ENCODE data around the gene ARHGEF25. TPM values are rescaled to one million over a fixed set of nuclear protein-coding genes. Genes with fewer than 3 reads are reported as not detected.

Gene ARHGEF25
- total and polyA plus RNA-seq, 2 of the 4 experiments (the other 2 are of a cell fraction) = 6.3 to 17.9 TPM

DNA sequence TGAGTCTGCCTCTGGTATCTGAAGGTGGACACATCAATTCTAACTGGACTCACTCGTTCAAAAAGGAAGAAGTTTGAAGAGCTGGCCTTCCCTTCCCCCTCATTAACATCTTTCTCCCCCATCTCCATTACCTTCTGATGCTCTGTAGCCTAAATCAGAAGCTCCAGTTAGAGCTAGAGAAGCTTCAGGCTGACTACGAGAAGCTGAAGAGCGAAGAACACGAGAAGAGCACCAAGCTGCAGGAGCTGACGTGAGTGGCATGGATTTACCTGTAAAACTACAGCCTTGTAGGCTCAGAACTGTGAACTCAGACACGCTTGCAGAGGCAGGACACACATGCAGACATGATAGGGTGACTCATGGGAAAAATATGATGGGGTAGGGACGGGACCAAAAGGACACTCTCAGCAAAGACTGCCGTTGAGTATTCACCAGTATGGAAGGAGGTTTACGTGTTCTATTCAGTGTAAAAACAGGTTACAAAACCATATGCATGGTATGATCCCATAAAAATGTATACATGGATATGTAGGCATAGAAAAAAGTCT is 34.5 kb upstream of the ARHGEF25 start:
- CTCF ChIA-PET = interaction anchor here (0.6 kb wide), 1 partner anchor 146 kb away, joined by 3 read pairs; no protein-coding TSS in a partner anchor
- POLR2A ChIA-PET (ENCODE audit: unreplicated experiment) = no interaction called here
- intact Hi-C loops (cut with micrococcal nuclease) = no loop called here

More for the DNA sequence above, 34.5 kb upstream of the ARHGEF25 start:
- no peak overlapping the region for H2AK5ac ChIP-seq (ENCODE audit: low read depth, low read length)
- no peak for DNase-seq
- no peak overlapping the region for H3K23ac ChIP-seq (ENCODE audit: low read depth, low read length)
- H3K56ac ChIP-seq (ENCODE audit: extremely low read depth, insufficient read depth, low read length) = no peak overlapping the region
- 100% methylated on average over 3 of the region's 9 CpGs; no CpG with 5 or more reads in 1 of the 2 experiments for WGBS, 2 experiments (ENCODE audit: extremely low coverage in 2 of 2, insufficient read length in 1 of 2)
- no peaks in the 10 kb centered on the region for H3K36me3 ChIP-seq (ENCODE audit: control insufficient read depth, insufficient read depth, low read length)
- in situ Hi-C loops (cut with MboI; ENCODE audit: low sequenced_read_pairs) (no loop called here), dilution Hi-C loops (cut with HindIII; ENCODE audit: low sequenced_read_pairs, unreplicated experiment) (no loop called here)
- H3K9me1 ChIP-seq (ENCODE audit: insufficient read depth, low read length) = no peaks in the 10 kb centered on the region
- H3K27ac ChIP-seq (ENCODE audit: insufficient read depth, low read length) = no peak overlapping the region
- H3K4me3 ChIP-seq (ENCODE audit: insufficient read depth, low read depth, low read length) = no peak overlapping the region
- H3K18ac ChIP-seq (ENCODE audit: low read depth, low read length) = no peak overlapping the region
- TF ChIP-seq MAFK (IDR thresholded peaks at IDR 0.05; ENCODE audit: low read depth, low read length) = no peak
- TF ChIP-seq CHD1 (IDR thresholded peaks at IDR 0.05; ENCODE audit: low read depth, low read length) = no peak
- TF ChIP-seq MXI1 (IDR thresholded peaks at IDR 0.05; ENCODE audit: borderline replicate concordance, low read depth, low read length) = no peak
- TF ChIP-seq SMC3 (IDR thresholded peaks at IDR 0.05; ENCODE audit: low read depth, low read length) = no peak
- no peak for TF ChIP-seq POLR2A (IDR thresholded peaks at IDR 0.05; ENCODE audit: low read depth, low read length)
- TF ChIP-seq RAD21 (IDR thresholded peaks at IDR 0.05; ENCODE audit: low read length) = no peak
- no peak for TF ChIP-seq RFX5 (IDR thresholded peaks at IDR 0.05; ENCODE audit: low read depth, low read length)
- TF ChIP-seq, protein P1, sequence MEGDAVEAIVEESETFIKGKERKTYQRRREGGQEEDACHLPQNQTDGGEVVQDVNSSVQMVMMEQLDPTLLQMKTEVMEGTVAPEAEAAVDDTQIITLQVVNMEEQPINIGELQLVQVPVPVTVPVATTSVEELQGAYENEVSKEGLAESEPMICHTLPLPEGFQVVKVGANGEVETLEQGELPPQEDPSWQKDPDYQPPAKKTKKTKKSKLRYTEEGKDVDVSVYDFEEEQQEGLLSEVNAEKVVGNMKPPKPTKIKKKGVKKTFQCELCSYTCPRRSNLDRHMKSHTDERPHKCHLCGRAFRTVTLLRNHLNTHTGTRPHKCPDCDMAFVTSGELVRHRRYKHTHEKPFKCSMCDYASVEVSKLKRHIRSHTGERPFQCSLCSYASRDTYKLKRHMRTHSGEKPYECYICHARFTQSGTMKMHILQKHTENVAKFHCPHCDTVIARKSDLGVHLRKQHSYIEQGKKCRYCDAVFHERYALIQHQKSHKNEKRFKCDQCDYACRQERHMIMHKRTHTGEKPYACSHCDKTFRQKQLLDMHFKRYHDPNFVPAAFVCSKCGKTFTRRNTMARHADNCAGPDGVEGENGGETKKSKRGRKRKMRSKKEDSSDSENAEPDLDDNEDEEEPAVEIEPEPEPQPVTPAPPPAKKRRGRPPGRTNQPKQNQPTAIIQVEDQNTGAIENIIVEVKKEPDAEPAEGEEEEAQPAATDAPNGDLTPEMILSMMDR (conservative IDR thresholded peaks at IDR 0.05; ENCODE audit: low read depth, low read length) = no peak
- TF ChIP-seq, protein P2, sequence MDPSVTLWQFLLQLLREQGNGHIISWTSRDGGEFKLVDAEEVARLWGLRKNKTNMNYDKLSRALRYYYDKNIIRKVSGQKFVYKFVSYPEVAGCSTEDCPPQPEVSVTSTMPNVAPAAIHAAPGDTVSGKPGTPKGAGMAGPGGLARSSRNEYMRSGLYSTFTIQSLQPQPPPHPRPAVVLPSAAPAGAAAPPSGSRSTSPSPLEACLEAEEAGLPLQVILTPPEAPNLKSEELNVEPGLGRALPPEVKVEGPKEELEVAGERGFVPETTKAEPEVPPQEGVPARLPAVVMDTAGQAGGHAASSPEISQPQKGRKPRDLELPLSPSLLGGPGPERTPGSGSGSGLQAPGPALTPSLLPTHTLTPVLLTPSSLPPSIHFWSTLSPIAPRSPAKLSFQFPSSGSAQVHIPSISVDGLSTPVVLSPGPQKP (IDR thresholded peaks at IDR 0.05; ENCODE audit: borderline replicate concordance, low read depth, low read length) = no peak
- no peak for TF ChIP-seq MAZ (IDR thresholded peaks at IDR 0.05; ENCODE audit: borderline replicate concordance, low read depth, low read length)
- no peak overlapping the region for H3K4ac ChIP-seq (ENCODE audit: low read depth, low read length)
- no peaks in the 10 kb centered on the region for H3K4me1 ChIP-seq (ENCODE audit: control insufficient read depth, insufficient read depth, low read length)
- BruUV-seq (replicated peaks) = no TSS peak
- H2AK9ac ChIP-seq (replicated peaks; ENCODE audit: low read depth, low read length, poor library complexity) = no peak overlapping the region
- H3K9ac ChIP-seq (ENCODE audit: low read depth, low read length) = no peak overlapping the region
- H4K91ac ChIP-seq (ENCODE audit: insufficient read depth, low read depth, low read length) = no peak overlapping the region
- ATAC-seq (ENCODE audit: low read depth) = no peak
- H4K8ac ChIP-seq (ENCODE audit: low read depth in 2 of 2, low read length in 2 of 2) = no peak overlapping the region
- H2BK120ac ChIP-seq (ENCODE audit: low read depth, low read length) = no peak overlapping the region
- H4K20me1 ChIP-seq (ENCODE audit: insufficient read depth, low read length) = no peaks in the 10 kb centered on the region
- no peak overlapping the region for H2BK5ac ChIP-seq (ENCODE audit: low read depth, low read length, poor library complexity, severe bottlenecking)
- H3K27me3 ChIP-seq (ENCODE audit: control insufficient read depth, insufficient read depth, low read length) = peaks cover 20% of the 10 kb centered on the region
- H3K79me1 ChIP-seq (ENCODE audit: low read depth in 1 of 2, low read length in 2 of 2) = no peaks in the 10 kb centered on the region
- no peak overlapping the region for H2BK15ac ChIP-seq (ENCODE audit: low read depth, low read length)
- no peak overlapping the region for H3K14ac ChIP-seq (replicated peaks; ENCODE audit: low read depth, low read length)
- H2AFZ ChIP-seq (replicated peaks; ENCODE audit: low read length, poor library complexity) = no peak overlapping the region
- H3K4me2 ChIP-seq (ENCODE audit: low read depth, low read length) = no peak overlapping the region
- H3K9me3 ChIP-seq (ENCODE audit: control insufficient read depth, insufficient read depth, low read length) = no peaks in the 10 kb centered on the region
- no peak overlapping the region for H4K5ac ChIP-seq (ENCODE audit: low read depth, low read length)
- no peak overlapping the region for H2BK20ac ChIP-seq (ENCODE audit: low read depth, low read length)

Measured in IMR-90 (cell line).